WTC11 (cell line): ENCODE data around the gene THSD7B. TPM values are rescaled to one million over a fixed set of nuclear protein-coding genes. Genes with fewer than 3 reads are reported as not detected.

Experiments
- ATAC-seq: fragments of 200-7000 bp; cut with Tn5 transposase; 2 replicates; pipeline ENCODE4 v1.10.0; 2021; ENCODE audit warnings: mild to moderate bottlenecking, moderate library complexity
- CTCF ChIA-PET: fragments of 300-600 bp; sonication (Branson Sonifier 250); formaldehyde crosslinking; loops from one replicate; lab custom pipeline; 2021; ENCODE audit warnings: antibody characterized with exemption; lab: Charles Lee
- POLR2A ChIA-PET: fragments of 350-600 bp; sonication (Branson Sonifier 250); formaldehyde crosslinking; loops from one replicate; lab custom pipeline; 2021; ENCODE audit warnings: antibody characterized with exemption; lab: Charles Lee
- DNase-seq: peaks from one replicate; pipeline ENCODE4 v3.0.0; 2021; ENCODE audit warnings: low spot score
- H3K27ac Mint-ChIP-seq: 2 replicates; pipeline ENCODE4 v1.8.0; 2021; ENCODE audit warnings: mixed read lengths
- H3K27me3 Mint-ChIP-seq: 2 replicates; pipeline ENCODE4 v1.8.0; 2021; ENCODE audit warnings: low read depth, mild to moderate bottlenecking, moderate library complexity, mixed read lengths
- H3K36me3 Mint-ChIP-seq: 2 replicates; pipeline ENCODE4 v1.8.0; 2021; ENCODE audit warnings: mixed read lengths
- H3K4me1 Mint-ChIP-seq: 2 replicates; pipeline ENCODE4 v1.8.0; 2022; ENCODE audit warnings: mixed read lengths
- H3K4me3 Mint-ChIP-seq: 2 replicates; pipeline ENCODE4 v1.8.0; 2021; ENCODE audit warnings: mild to moderate bottlenecking, moderate library complexity, mixed read lengths
- H3K9me3 Mint-ChIP-seq: 2 replicates; pipeline ENCODE4 v1.8.0; 2021; ENCODE audit warnings: mixed read lengths
- ATF1 ChIP-seq: sonication (generic); formaldehyde crosslinking; IDR thresholded peaks from 2 replicates; pipeline ENCODE4 v1.8.1; 2023; ENCODE audit warnings: mild to moderate bottlenecking, moderate library complexity, missing genetic modification reagents
- ATF2 ChIP-seq: sonication (generic); formaldehyde crosslinking; IDR thresholded peaks from 2 replicates; pipeline ENCODE4 v1.8.1; 2022; ENCODE audit warnings: low read depth, missing genetic modification reagents, borderline replicate concordance
- EMX1 ChIP-seq: fragments of 250-450 bp; sonication (Bioruptor Pico); IDR thresholded peaks from 2 replicates; pipeline ENCODE4 v1.8.0; 2021; ENCODE audit warnings: mild to moderate bottlenecking
- ERG ChIP-seq: fragments of 250-450 bp; sonication (Bioruptor Pico); IDR thresholded peaks from 2 replicates; pipeline ENCODE4 v1.8.0; 2021; ENCODE audit warnings: mild to moderate bottlenecking
- FOXP1 ChIP-seq: sonication (generic); formaldehyde crosslinking; IDR thresholded peaks from 2 replicates; pipeline ENCODE4 v1.8.0; 2022; ENCODE audit warnings: missing genetic modification reagents, mild to moderate bottlenecking, moderate library complexity, borderline replicate concordance
- FOXP4 ChIP-seq: sonication (generic); formaldehyde crosslinking; IDR thresholded peaks from 2 replicates; pipeline ENCODE4 v1.8.0; 2022; ENCODE audit warnings: mild to moderate bottlenecking, missing genetic modification reagents
- MLX ChIP-seq: sonication (generic); formaldehyde crosslinking; IDR thresholded peaks from 2 replicates; pipeline ENCODE4 v1.8.1; 2023; ENCODE audit warnings: mild to moderate bottlenecking, missing genetic modification reagents, moderate library complexity
- MXD4 ChIP-seq: fragments of 250-450 bp; sonication (Bioruptor Pico); IDR thresholded peaks from 2 replicates; pipeline ENCODE4 v1.8.0; 2021; ENCODE audit warnings: mild to moderate bottlenecking, moderate library complexity, borderline replicate concordance
- MYBL2 ChIP-seq: sonication (generic); formaldehyde crosslinking; IDR thresholded peaks from 2 replicates; pipeline ENCODE4 v1.8.1; 2023; ENCODE audit warnings: mild to moderate bottlenecking, moderate library complexity, missing genetic modification reagents
- NFE2L1 ChIP-seq: sonication (generic); formaldehyde crosslinking; IDR thresholded peaks from 2 replicates; pipeline ENCODE4 v1.8.1; 2023; ENCODE audit warnings: missing genetic modification reagents
- NR2C2 ChIP-seq: sonication (generic); formaldehyde crosslinking; IDR thresholded peaks from 2 replicates; pipeline ENCODE4 v1.8.0; 2022; ENCODE audit warnings: mild to moderate bottlenecking, missing genetic modification reagents
- NR3C1 ChIP-seq: sonication (generic); formaldehyde crosslinking; conservative IDR thresholded peaks from 2 replicates; pipeline ENCODE4 v1.8.1; 2023; ENCODE audit warnings: low read depth, mild to moderate bottlenecking, missing genetic modification reagents
- SOX15 ChIP-seq: fragments of 250-450 bp; sonication (Bioruptor Pico); IDR thresholded peaks from 2 replicates; pipeline ENCODE4 v1.9.0; 2021; ENCODE audit warnings: mild to moderate bottlenecking
- USF2 ChIP-seq: sonication (generic); formaldehyde crosslinking; IDR thresholded peaks from 2 replicates; pipeline ENCODE4 v1.8.1; 2023; ENCODE audit warnings: mild to moderate bottlenecking, missing genetic modification reagents, moderate library complexity
- ZMAT4 ChIP-seq: fragments of 250-450 bp; sonication (Bioruptor Pico); IDR thresholded peaks from 2 replicates; pipeline ENCODE4 v1.9.0; 2021; ENCODE audit warnings: mild to moderate bottlenecking
- ZNF219 ChIP-seq: sonication (generic); formaldehyde crosslinking; IDR thresholded peaks from 2 replicates; pipeline ENCODE4 v1.8.0; 2023; ENCODE audit warnings: missing genetic modification reagents, mild to moderate bottlenecking, borderline replicate concordance
- ZNF263 ChIP-seq: sonication (generic); formaldehyde crosslinking; IDR thresholded peaks from 2 replicates; pipeline ENCODE4 v1.8.1; 2022; ENCODE audit warnings: low read depth, mild to moderate bottlenecking, moderate library complexity, missing genetic modification reagents
- ZNF281 ChIP-seq: sonication (generic); formaldehyde crosslinking; IDR thresholded peaks from 2 replicates; pipeline ENCODE4 v1.8.0; 2023; ENCODE audit warnings: mild to moderate bottlenecking, missing genetic modification reagents
- ZNF396 ChIP-seq: fragments of 250-450 bp; sonication (Bioruptor Pico); IDR thresholded peaks from 2 replicates; pipeline ENCODE4 v1.8.0; 2021; ENCODE audit warnings: mild to moderate bottlenecking, moderate library complexity, borderline replicate concordance
- ZNF532 ChIP-seq: fragments of 250-450 bp; sonication (Bioruptor Pico); IDR thresholded peaks from 2 replicates; pipeline ENCODE4 v1.9.0; 2021; ENCODE audit warnings: mild to moderate bottlenecking, borderline replicate concordance
- total RNA-seq: library from RNA; stranded (reverse); gene quantifications from 3 replicates; pipeline ENCODE4 v1.2.3, GENCODE V29; 2021

The THSD7B gene
- total RNA-seq, 1 experiment from 2014 or later = 2.9 TPM

- Mint-ChIP-seq H3K36me3 (no peaks in the 10 kb centered on the region; the same call in 1 of the 2 replicates), H3K27me3 (peaks cover 37% of the 10 kb centered on the region), H3K9me3 (peaks cover 9% of the 10 kb centered on the region), H3K4me3 (no peak overlapping the region), H3K4me1 (peaks cover 24% of the 10 kb centered on the region), H3K27ac (no peak overlapping the region)
- DNase-seq (no peak), ATAC-seq (peak; percentile 32)
- TF ChIP-seq ZNF396 (CRISPR knock-in tag) (no peak), EMX1 (CRISPR knock-in tag) (no peak), MYBL2 (no peak), MLX (CRISPR knock-in tag) (no peak), ZMAT4 (no peak), ATF1 (CRISPR knock-in tag) (no peak), ERG (no peak), ZNF263 (CRISPR knock-in tag) (no peak), ZNF219 (no peak), USF2 (CRISPR knock-in tag) (no peak), NFE2L1 (no peak), SOX15 (no peak), ZNF281 (CRISPR knock-in tag) (no peak), MXD4 (no peak), NR3C1 (CRISPR knock-in tag) (no peak), FOXP4 (CRISPR knock-in tag) (no peak), ATF2 (CRISPR knock-in tag) (no peak), NR2C2 (CRISPR knock-in tag) (no peak), FOXP1 (CRISPR knock-in tag) (no peak), ZNF532 (no peak)
- TF ChIP-seq, all 79 proteins: peak for 0
- ChIA-PET POLR2A (no interaction called here), CTCF (interaction anchor here (1.0 kb wide), 1 partner anchor 17 kb away, joined by 6 read pairs; no protein-coding TSS in a partner anchor)
These were observed 425.3 kb downstream of the THSD7B start for GRCh38 chr2:137190411-137191195.
